AG04449 (cell line): Measurements from ENCODE around the gene C11orf97.
A peak's percentile ranks its signal among the peaks of the same experiment; 100 is the strongest.

Source experiments
- CTCF ChIA-PET: fragments of 350-600 bp; formaldehyde crosslinking; extraction: SDS; loops from one replicate; lab custom pipeline; 2021; ENCODE audit warnings: antibody characterized with exemption; lab: Yijun Ruan, JAX
- POLR2A ChIA-PET: fragments of 400-600, 350-600 bp; formaldehyde crosslinking; extraction: SDS; loops from one replicate; lab custom pipeline; 2020; ENCODE audit warnings: antibody characterized with exemption, inconsistent platforms; lab: Yijun Ruan, JAX
- DNase-seq: peaks from one replicate; pipeline ENCODE4 v3.0.0-alpha.2; 2010; ENCODE audit warnings: low read depth, low spot score
- H3K4me3 ChIP-seq: 2 replicates; pipeline ENCODE4 v1.5.1; 2011; ENCODE audit warnings: low read depth, mild to moderate bottlenecking, control low read depth, low read length
- TF ChIP-seq, protein P1 (sequence below): IDR thresholded peaks from one replicate; pipeline ENCODE4 v1.5.1; 2011; ENCODE audit warnings: mild to moderate bottlenecking, moderate library complexity, low read length, control low read depth, inconsistent platforms; ENCODE audit not compliant: insufficient read depth; ENCODE audit errors: missing control alignments

Gene C11orf97

DNA sequence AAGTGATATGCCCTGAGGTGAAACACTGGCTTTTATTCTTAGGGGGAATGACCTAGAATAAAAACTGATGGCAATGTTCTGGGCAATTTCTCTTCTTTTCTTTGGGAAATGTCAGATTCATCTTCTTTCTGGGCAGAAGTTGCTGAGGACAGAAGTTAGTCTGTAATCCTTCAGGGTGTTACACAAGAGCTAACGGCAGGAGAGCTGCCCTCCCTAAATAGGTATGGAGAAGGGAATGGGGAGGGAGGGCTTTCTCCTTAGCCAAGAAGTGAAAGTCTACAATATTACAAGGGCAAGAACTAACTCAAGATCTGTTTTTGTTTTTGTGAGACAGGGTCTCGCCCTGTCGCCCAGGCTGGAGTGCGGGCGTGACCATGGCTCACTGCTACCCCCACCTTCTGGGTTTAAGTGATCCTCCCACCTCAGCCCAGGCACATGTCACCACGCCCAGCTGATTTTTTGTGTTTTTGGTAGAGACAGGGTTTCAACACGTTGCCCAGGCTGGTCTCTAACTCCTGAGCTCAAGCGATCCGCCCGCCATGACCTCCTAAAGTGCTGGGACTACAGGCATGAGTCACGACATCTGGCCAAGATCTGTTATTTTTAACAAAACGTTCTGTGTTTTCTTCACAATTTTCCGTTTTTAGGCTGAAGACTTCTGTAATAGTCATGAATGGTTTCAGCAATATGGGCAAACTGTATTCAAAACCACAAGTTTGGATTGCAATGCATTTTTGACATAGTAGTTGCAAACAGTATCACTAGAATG, 62.1 kb downstream of the C11orf97 start:
- ChIA-PET CTCF (interaction anchor here (1.0 to 4.0 kb wide), 4 partner anchors 9 to 55 kb away, joined by 3 to 13 read pairs (median 5); no protein-coding TSS in a partner anchor), POLR2A (no interaction called here)
- H3K4me3 ChIP-seq, result no peak overlapping the region
- DNase-seq, result peak; percentile 59
- TF ChIP-seq, protein P1, sequence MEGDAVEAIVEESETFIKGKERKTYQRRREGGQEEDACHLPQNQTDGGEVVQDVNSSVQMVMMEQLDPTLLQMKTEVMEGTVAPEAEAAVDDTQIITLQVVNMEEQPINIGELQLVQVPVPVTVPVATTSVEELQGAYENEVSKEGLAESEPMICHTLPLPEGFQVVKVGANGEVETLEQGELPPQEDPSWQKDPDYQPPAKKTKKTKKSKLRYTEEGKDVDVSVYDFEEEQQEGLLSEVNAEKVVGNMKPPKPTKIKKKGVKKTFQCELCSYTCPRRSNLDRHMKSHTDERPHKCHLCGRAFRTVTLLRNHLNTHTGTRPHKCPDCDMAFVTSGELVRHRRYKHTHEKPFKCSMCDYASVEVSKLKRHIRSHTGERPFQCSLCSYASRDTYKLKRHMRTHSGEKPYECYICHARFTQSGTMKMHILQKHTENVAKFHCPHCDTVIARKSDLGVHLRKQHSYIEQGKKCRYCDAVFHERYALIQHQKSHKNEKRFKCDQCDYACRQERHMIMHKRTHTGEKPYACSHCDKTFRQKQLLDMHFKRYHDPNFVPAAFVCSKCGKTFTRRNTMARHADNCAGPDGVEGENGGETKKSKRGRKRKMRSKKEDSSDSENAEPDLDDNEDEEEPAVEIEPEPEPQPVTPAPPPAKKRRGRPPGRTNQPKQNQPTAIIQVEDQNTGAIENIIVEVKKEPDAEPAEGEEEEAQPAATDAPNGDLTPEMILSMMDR, result no peak

DNA sequence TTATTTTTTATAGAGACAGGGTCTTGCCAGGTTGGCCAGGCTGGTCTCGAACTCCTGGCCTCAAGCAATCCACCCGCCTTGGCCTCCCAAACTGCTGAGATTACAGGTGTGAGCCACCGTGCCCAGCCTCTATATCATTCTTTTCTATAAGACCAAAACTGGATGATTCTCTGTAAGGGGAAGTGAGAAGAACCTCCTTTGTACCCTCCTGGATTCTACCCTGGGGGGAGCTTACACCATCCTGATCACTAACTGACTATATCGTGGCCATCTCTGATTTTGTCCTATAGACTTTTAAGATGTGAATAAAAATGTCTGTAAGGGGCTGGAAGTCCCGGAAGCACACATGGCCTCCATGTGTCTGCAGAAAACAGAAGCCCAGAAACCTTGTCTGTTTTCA, 64.0 kb downstream of the C11orf97 start:
- CTCF ChIA-PET, result interaction anchor here (0.8 to 1.0 kb wide), 2 partner anchors 15 to 46 kb away, joined by 3 to 4 read pairs; no protein-coding TSS in a partner anchor
- POLR2A ChIA-PET, result no interaction called here
- no peak overlapping the region for H3K4me3 ChIP-seq
- no peak for DNase-seq
- TF ChIP-seq, protein P1, result no peak

DNA sequence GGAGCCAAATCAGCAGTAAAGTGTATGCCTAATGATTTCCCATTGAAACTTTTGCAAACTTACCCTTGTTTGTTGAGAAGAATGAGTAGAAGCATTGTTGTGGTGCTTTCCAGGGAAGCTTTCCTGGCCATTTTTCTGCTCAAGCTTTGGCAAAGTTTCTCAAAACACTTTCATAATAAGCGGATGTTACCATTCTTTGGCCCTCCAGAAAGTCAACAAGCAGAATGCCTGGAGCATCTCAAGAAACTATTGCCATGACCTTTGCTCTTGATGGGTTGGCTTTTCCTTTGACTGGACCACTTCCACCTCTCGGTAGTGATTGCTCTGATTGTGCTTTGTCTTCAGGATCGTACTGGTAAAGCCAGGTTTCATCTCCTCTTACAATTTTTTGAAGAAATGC, 65.6 kb downstream of the C11orf97 start:
- CTCF ChIA-PET, result interaction anchor here (0.7 to 1.4 kb wide), 2 partner anchors 26 to 58 kb away, joined by 3 to 5 read pairs; no protein-coding TSS in a partner anchor
- TF ChIP-seq, protein P1, result no peak
- POLR2A ChIA-PET, result no interaction called here
- H3K4me3 ChIP-seq, result no peak overlapping the region
- DNase-seq, result no peak
